HEK293T (cell line): Measurements from ENCODE around the gene ZNF44.

Experiments
- CTCF ChIA-PET: fragments of 350-600 bp; formaldehyde crosslinking; extraction: SDS; loops from one replicate; lab custom pipeline; 2021; ENCODE audit warnings: antibody characterized with exemption, inconsistent platforms; lab: Yijun Ruan, JAX
- POLR2A ChIA-PET: fragments of 350-600 bp; formaldehyde crosslinking; extraction: SDS; loops from one replicate; lab custom pipeline; 2020; ENCODE audit warnings: antibody characterized with exemption, inconsistent platforms; lab: Yijun Ruan, JAX
- DNase-seq: peaks from one replicate; pipeline ENCODE4 v3.0.0; 2012; ENCODE audit warnings: mixed read lengths; ENCODE audit errors: extremely low spot score
- ARNT ChIP-seq: fragments of 450-650 bp; IDR thresholded peaks from 2 replicates; pipeline ENCODE4 v1.6.1; 2017; ENCODE audit warnings: mild to moderate bottlenecking
- BHLHE40 ChIP-seq: fragments of 450-650 bp; IDR thresholded peaks from 2 replicates; pipeline ENCODE4 v1.6.1; 2016; ENCODE audit warnings: mild to moderate bottlenecking, moderate library complexity, borderline replicate concordance
- CTBP1 ChIP-seq: fragments of 450-650 bp; IDR thresholded peaks from 2 replicates; pipeline ENCODE4 v1.6.1; 2016; ENCODE audit warnings: borderline replicate concordance
- ELF4 ChIP-seq: fragments of 450-650 bp; IDR thresholded peaks from 2 replicates; pipeline ENCODE4 v1.6.1; 2017; ENCODE audit warnings: antibody characterized with exemption
- FOXA1 ChIP-seq: fragments of 450-650 bp; IDR thresholded peaks from 2 replicates; pipeline ENCODE4 v1.6.1; 2016; ENCODE audit warnings: mild to moderate bottlenecking
- FOXK2 ChIP-seq: fragments of 450-650 bp; IDR thresholded peaks from 2 replicates; pipeline ENCODE4 v1.6.1; 2016; ENCODE audit warnings: mild to moderate bottlenecking
- FOXM1 ChIP-seq: fragments of 450-650 bp; IDR thresholded peaks from 2 replicates; pipeline ENCODE4 v1.6.1; 2017; ENCODE audit warnings: mild to moderate bottlenecking, borderline replicate concordance
- HDGF ChIP-seq: fragments of 450-650 bp; IDR thresholded peaks from 2 replicates; pipeline ENCODE4 v1.6.1; 2017; ENCODE audit warnings: antibody characterized with exemption, borderline replicate concordance
- L3MBTL2 ChIP-seq: fragments of 450-650 bp; conservative IDR thresholded peaks from 2 replicates; pipeline ENCODE4 v1.6.1; 2016; ENCODE audit warnings: mild to moderate bottlenecking
- LEF1 ChIP-seq: fragments of 450-650 bp; IDR thresholded peaks from 2 replicates; pipeline ENCODE4 v1.6.1; 2017; ENCODE audit warnings: mild to moderate bottlenecking, borderline replicate concordance
- NFRKB ChIP-seq: fragments of 450-650 bp; IDR thresholded peaks from 2 replicates; pipeline ENCODE4 v1.6.1; 2016; ENCODE audit warnings: mild to moderate bottlenecking, moderate library complexity
- PKNOX1 ChIP-seq: fragments of 450-650 bp; IDR thresholded peaks from 2 replicates; pipeline ENCODE4 v1.6.1; 2016
- SP1 ChIP-seq: fragments of 450-650 bp; IDR thresholded peaks from 2 replicates; pipeline ENCODE4 v1.6.1; 2017
- SUZ12 ChIP-seq: fragments of 450-650 bp; IDR thresholded peaks from 2 replicates; pipeline ENCODE4 v1.6.1; 2016; ENCODE audit warnings: mild to moderate bottlenecking
- TARDBP ChIP-seq: fragments of 450-650 bp; IDR thresholded peaks from 2 replicates; pipeline ENCODE4 v1.6.1; 2016
- ZNF384 ChIP-seq: fragments of 450-650 bp; IDR thresholded peaks from 2 replicates; pipeline ENCODE4 v1.6.1; 2016

The ZNF44 gene

GRCh38 chr19:12284631-12285030 lies 10.1 kb downstream of the ZNF44 start:
- CTCF ChIA-PET: no interaction called here
- POLR2A ChIA-PET: no interaction called here
- no peak for DNase-seq
- TF ChIP-seq ARNT (no peak), FOXM1 (no peak), BHLHE40 (no peak), LEF1 (no peak)

GRCh38 chr19:12284226-12284625 lies 10.5 kb downstream of the ZNF44 start:
- DNase-seq: no peak
- no peak for TF ChIP-seq NFRKB
- no peak for TF ChIP-seq L3MBTL2
- TF ChIP-seq LEF1: no peak
- no peak for TF ChIP-seq ZNF384
- no peak for TF ChIP-seq TARDBP
- TF ChIP-seq FOXM1: no peak
- no peak for TF ChIP-seq FOXA1
- no peak for TF ChIP-seq PKNOX1
- no peak for TF ChIP-seq ARNT
- no peak for TF ChIP-seq BHLHE40
- CTCF ChIA-PET: no interaction called here
- POLR2A ChIA-PET: no interaction called here

- ChIA-PET CTCF (no interaction called here), POLR2A (no interaction called here)
- TF ChIP-seq SP1 (no peak), TARDBP (no peak), CTBP1 (no peak), PKNOX1 (no peak)
These were observed 16.0 kb downstream of the ZNF44 start for GRCh38 chr19:12278713-12279112.

GRCh38 chr19:12272980-12273901 lies 21.4 kb downstream of the ZNF44 start:
- POLR2A ChIA-PET: no interaction called here
- no peak for DNase-seq
- CTCF ChIA-PET: no interaction called here
- no peak for TF ChIP-seq LEF1
- no peak for TF ChIP-seq PKNOX1
- TF ChIP-seq ARNT: no peak
- TF ChIP-seq FOXK2: no peak
- TF ChIP-seq ZNF384: no peak
- TF ChIP-seq SP1: no peak
- TF ChIP-seq TARDBP: no peak
- no peak for TF ChIP-seq L3MBTL2
- TF ChIP-seq HDGF: no peak
- TF ChIP-seq FOXA1: no peak
- TF ChIP-seq BHLHE40: no peak
- TF ChIP-seq NFRKB: no peak
- no peak for TF ChIP-seq SUZ12
- no peak for TF ChIP-seq ELF4
- TF ChIP-seq CTBP1: no peak
- no peak for TF ChIP-seq FOXM1

More at GRCh38 chr19:12278713-12279112, 16.0 kb downstream of the ZNF44 start:
- no peak for DNase-seq

- no peak for TF ChIP-seq ARNT
- TF ChIP-seq ZNF384: no peak
- no peak for TF ChIP-seq ELF4
- no peak for TF ChIP-seq PKNOX1
- CTCF ChIA-PET: no interaction called here
These were observed 22.3 kb downstream of the ZNF44 start for GRCh38 chr19:12272386-12272785.

GRCh38 chr19:12270854-12271253 lies 23.8 kb downstream of the ZNF44 start:
- DNase-seq: no peak
- CTCF ChIA-PET: no interaction called here
- TF ChIP-seq ELF4 (no peak), FOXK2 (no peak), NFRKB (no peak)
- POLR2A ChIA-PET: no interaction called here

More at GRCh38 chr19:12272386-12272785, 22.3 kb downstream of the ZNF44 start:
- POLR2A ChIA-PET: no interaction called here
- no peak for DNase-seq
